ENCODE measurements around the gene SCNN1B.
"Not testable (repeated sequence)": the region's sequence is repeated elsewhere in the genome, so short reads cannot be mapped to it uniquely, and the experiment has no call there.

SCNN1B gene

GRCh38 chr16:23381702-23382101, 79.6 kb downstream of the SCNN1B start:
- not testable (repeated sequence) for DNase-seq (ENCODE audit: low spot score)

GRCh38 chr16:23382279-23382678, 80.2 kb downstream of the SCNN1B start:
- no peak for DNase-seq (ENCODE audit: low spot score)

GRCh38 chr16:23383881-23384280, 81.8 kb downstream of the SCNN1B start:
- DNase-seq (ENCODE audit: low spot score): no peak

- DNase-seq (ENCODE audit: low spot score): no peak
Measured at GRCh38 chr16:23384878-23385277, 82.8 kb downstream of the SCNN1B start.

DNA sequence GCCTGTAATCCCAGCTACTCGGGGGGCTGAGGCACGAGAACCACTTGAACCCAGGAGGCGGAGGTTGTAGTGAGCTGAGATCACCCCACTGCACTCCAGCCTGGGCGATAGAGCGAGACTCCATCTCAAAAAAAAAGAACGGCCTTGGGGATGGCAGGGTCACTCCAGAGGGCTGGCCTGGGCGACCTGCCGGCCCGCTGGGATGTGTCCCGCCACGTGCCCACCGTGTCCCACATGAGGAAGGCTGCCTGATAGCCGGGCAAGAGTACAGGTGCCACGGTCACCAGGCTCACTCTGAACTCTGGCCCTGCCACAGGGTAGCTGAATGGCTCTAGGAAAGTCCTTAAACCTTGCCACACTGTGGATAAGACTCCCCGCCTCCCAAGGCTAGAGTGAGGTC, 83.3 kb downstream of the SCNN1B start:
- no peak for DNase-seq (ENCODE audit: low spot score)

DNA sequence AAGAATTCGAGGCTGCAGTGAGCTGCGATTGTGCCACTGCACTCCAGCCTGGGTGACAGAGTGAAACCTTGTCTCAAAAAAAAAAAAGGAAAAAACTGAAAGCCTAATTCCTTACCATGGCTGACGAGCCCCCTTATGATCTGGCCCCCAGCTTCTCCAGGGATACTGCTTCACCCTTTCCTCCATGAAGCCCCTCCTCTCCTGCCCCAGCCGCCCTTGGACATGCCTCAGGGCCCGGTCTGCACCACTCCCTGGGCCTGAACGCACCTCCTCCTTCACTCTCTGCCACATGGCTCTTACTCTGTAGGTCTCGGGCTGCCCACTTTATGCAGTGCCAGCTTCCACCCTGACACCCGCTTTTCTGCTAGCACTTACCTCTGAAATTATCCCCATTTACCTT, 85.6 kb downstream of the SCNN1B start:
- no peak for DNase-seq (ENCODE audit: low spot score)

DNA sequence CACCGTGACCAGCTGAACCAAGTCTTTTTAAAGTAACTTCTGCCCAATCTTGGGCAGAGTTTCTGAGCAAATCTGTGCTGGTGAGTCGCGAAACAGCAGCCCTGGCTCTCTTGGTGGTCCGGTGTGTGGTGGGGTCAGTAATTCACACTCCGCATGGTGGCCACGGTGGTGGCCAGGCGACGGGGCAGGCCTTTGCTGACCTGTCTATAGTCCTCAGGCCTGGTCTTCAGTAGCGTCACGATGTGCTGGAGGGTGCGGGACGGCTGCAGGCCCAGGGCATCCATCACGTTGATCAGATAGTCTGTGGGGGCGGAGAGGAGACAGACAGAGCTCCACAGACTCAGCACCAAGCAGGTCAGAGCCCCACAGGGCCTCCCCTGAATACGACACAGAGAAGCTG, 86.7 kb downstream of the SCNN1B start:
- DNase-seq (ENCODE audit: low spot score): no peak

- DNase-seq (ENCODE audit: low spot score): no peak
Measured at GRCh38 chr16:23389201-23389600, 87.1 kb downstream of the SCNN1B start.

- not testable (repeated sequence) for DNase-seq (ENCODE audit: low spot score)
Measured at GRCh38 chr16:23389936-23390335, 87.8 kb downstream of the SCNN1B start.

DNA sequence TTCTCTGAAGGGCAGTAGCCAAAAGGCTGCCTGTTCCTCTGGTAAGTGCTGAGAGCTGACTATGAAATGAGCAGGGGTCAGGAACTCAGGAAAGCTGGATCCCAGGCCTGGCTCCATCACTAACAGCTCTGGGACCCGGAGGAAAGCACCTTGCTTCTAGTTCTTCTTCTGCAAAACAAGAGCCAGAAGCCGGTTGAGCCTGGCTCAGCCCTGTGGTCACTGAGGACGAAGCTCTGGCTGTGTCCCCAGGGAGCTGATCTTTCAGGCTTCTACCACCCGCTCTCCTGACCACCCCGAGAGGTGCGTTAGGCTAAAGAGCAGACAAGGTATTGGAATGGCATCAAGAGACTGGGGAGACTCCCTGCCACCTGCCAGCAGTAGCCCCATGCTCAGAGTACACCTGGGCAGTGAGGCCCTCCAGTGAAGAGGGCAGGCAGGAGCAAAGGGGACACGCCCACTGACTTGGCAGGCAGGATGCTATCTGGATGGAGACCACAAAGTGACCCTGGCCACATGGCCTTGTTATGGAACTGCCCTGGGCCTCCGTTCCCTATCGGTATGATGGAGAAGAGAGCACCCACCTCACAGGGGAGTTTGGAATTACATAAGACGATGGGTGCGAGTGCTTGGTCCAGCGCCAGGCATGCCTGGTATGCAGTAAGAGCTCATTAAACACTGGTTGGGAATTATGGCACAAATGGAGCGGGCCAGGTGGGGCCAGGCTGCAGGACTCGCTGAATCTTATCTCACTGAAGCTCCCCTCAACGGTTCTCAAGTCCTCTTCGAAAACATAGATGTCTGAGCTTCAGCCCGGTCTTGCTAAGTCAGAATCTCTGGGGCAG, 89.5 kb downstream of the SCNN1B start:
- no peak for DNase-seq (ENCODE audit: low spot score)

DNA sequence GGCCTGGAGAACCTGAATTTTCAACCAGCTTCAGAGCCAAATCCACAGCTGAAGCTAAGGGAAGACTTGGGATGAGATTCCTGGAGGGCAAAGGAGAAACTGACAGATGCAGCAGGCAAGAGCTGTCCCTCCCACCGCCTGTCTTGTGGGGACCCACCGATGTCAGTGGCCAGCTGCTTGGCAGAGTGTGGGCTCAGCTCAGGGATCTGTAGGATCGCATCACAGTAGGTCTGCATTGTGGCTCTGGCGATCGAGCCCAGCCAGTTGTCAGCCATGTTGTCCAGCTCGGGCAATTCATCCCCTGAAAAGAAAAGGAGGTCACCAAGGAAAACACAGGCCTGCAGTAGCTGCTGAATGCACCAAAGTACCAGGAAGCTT, 90.1 kb downstream of the SCNN1B start:
- no peak for DNase-seq (ENCODE audit: low spot score)

DNA sequence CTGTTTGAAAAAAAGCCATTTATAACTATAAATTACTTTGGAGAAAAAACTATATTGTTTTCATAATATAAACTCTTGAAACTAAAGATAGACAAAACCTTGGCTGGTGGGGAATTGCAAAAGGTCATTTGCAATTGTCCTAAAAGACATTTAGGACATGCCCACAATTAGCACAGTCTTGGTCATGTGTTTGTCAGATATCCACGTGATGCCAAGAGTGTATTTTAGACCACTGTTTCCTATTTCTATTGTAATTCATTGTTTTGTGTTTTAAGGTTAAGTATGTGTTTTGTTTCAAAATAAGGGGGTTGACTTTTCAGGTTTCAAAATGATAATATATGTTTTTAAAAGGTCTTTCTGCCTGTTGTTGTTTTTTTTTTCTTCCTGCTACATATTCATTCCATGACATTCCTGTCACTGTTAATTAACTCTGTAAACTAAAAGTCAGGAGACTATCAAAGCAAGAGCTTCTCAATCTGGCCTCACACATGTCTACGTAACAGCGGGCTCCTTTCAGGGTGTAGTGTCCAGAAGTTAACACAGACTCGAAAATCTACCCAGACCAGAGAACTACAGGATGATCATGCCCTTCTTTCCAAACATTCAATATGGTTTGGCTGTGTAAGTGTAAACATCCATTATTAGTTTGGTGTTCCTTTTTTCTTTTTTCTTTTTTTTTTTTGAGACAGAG, 92.2 kb downstream of the SCNN1B start:
- no peak for DNase-seq (ENCODE audit: low spot score)

- no peak for DNase-seq (ENCODE audit: low spot score)
Measured at GRCh38 chr16:23395732-23396131, 93.6 kb downstream of the SCNN1B start.

DNA sequence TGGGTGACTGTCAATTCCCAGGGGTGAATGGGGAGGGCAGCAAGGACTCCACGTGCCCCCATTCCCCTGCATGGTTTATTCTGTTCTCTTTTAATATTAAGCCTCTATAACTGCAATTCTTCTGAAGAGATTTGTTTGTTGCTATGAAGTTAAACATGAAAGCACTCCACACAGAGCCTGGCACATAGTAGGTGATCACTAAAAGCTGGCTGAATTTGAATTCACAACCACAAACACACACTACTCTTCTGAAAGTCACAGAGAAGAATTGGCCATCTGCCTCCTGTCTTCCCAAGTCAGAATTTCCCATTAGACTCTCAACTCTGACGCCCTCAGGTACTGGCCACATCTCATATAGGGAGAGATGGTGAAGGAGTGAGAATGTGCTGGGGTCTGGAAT, 95.4 kb downstream of the SCNN1B start:
- no peak for DNase-seq (ENCODE audit: low spot score)

DNA sequence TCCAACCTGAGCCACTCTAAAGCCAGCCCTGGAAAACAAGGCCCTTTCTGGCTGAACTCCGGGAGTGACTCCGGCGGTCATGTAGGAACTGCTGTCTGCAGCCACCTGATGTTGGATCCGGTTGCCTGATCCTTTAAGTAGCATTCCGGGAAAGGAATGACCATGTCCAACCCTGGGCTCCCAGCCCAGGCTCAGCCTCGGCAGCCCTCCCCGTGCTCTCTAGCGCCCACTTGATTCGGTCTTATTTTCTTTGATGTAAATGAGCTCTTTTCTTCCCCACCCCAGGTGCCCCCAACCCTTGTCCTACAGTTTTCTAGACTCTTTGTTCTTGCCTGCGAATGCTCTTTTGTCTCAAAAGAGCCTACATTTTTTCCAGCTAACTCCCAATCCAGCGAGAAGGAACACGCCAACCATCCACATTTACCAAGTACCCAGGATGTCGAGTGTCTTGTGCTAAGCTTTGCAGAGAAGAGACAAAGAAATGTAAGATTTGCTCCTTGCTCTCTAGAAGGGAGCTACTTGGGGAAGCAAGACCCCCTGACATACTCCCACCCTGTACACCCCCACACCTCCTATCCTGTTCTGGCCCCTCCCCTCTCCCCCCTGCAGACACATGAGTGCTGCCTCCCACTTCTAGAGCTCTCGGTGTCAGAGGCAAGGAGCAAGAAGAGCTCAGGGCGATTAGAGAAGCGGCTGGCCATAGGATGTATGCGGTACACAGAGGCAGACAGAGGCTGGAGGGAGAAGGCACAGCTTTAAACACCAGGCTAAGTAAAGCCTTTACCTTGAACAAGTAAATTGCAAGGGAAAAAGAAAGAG, 97.1 kb downstream of the SCNN1B start:
- no peak for DNase-seq (ENCODE audit: low spot score)

GRCh38 chr16:23400447-23400846, 98.3 kb downstream of the SCNN1B start:
- not testable (repeated sequence) for DNase-seq (ENCODE audit: low spot score)

DNA sequence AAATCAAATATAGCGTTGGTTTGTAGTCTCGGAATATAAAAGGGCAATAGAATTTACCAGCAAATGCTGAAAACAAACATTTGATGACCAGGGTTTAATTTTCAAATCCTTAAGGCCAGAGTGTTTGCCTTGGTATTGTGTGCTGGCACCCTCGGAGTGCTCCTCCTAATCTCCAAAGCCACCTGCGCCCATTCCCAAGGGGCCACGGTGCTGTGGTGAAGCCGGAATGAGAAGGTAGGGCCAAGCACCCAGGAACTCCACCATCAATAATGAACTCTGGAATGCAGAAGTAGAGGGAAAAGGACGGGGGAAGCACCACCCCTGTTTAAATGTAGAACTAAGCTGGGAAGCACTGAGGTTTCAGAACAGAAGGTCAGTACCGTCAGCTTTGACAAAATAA, 99.0 kb downstream of the SCNN1B start:
- no peak for DNase-seq (ENCODE audit: low spot score)

- DNase-seq (ENCODE audit: low spot score): no peak
Measured at GRCh38 chr16:23402100-23402499, 100.0 kb downstream of the SCNN1B start.

DNA sequence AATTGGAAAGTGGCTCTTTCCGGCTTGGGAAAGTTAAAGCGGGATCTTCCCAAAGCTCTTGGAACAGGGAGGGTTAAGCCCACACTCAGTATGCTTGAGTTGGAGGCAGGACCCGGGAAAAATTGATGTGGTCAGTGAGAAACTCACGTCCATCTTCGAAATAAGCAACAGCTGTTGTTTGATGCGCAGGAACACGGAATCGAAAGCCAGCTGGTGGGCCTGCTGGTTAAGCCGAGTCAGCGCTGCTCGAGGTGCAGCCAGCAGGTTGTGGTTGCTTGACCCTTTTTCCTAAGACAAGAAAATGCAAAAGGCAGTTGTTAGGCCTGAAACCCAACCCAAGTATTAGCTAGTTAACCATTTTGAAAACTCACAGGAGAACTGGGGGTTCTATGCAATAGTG, 101.4 kb downstream of the SCNN1B start:
- no peak for DNase-seq (ENCODE audit: low spot score)

DNA sequence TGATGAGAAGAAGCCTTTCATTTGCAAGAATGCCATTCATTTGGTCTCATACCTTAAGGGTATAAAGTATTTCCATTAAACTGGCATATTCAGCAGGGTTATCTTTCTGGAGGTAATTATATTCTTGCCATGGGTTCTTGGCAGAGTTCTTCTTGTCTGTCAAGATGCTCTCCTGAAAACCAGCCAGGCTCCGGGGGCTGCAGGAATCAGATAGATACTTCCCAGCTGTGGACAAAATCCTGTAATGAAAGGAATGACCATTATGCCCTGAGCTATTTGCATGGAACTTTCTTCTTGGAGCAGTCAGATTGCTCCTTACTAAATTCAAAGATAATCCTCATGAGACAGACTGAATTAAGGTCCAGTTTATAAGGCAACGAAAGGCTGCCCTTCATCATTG, 103.9 kb downstream of the SCNN1B start:
- DNase-seq (ENCODE audit: low spot score): no peak

DNA sequence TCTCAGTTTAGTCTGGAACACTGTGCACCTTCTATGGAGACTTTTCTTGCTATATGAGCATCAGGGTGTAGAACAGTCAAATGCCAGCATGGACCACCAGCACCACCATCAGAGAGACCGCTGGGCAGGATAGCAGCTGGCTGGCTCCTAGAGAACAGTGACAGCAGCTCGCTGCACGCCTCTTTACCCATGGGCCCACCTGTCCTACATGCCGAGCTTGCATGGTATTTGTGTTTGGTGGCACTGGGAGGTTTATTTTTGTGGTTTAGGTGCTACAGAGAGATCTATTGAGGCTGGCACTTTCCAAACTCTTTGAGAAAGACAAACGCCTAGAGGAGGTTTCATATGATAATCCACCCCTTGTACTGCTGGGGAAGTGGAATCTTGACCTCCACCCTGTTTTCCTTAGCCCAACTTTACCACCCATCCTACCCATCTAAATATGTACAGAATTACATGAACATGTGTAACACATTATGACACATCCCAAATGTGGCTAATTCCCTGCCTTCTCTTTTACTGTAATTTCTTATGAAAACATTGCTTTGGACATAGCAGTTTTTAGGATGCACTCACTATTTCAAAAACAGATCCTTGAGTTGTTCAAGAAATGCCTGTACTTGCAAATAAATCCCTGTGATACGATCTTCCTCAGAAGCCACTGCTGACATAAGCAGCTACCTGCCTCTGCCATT, 104.6 kb downstream of the SCNN1B start:
- DNase-seq (ENCODE audit: low spot score): no peak

DNA sequence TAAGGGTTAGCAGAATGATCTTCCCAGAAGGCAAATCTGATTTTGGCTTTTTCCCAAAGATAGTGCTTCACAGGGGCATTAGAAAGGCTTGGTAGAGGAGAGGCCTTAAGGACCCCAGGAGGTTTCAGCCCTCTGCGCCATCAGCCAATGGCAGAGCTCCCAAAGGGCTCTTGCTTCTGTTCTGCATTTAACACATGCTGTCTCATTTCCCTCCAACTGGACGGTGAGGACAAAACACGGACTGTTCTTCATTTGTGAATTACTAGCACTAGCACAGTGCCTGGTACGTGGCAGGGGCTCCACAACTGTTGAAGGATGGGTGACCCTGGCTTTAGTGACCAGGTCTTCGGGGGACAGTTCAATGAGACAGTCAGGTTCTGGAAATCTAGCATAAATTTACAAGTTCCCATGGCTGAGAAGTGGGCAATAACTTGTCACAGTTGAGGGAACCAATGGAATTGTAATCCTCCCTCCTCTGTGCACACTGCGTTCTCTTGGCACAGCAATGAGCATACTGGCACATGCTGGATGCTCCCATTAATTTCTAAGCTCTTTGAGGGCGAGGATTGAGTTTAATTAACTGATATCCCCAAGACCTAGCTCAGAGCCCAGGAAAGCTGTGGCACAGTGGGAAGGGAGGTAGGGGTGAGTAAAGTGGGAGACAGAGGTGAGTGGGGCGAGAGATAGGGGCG, 105.5 kb downstream of the SCNN1B start:
- DNase-seq (ENCODE audit: low spot score): no peak

Data from activated CD4-positive, alpha-beta T cell treated with anti-CD3 and anti-CD28 coated beads, Interleukin-2, Interleukin-4, amounts not matched to agents 100 ng/mL and 50 ng/mL, durations not matched to agents 16 hours and 8 hours (primary cell).